Measurements from ENCODE around the gene RNF182.

- no peak for TF ChIP-seq ZNF207 (IDR thresholded peaks at IDR 0.05; ENCODE audit: borderline replicate concordance)
- TF ChIP-seq CTCF (IDR thresholded peaks at IDR 0.05 in 2 of 3, conservative IDR thresholded peaks at IDR 0.05 in 1 of 3; ENCODE audit: control insufficient read depth in 2 of 3, extremely low read depth in 1 of 3, insufficient read depth in 1 of 3, low read depth in 3 of 3, low read length in 3 of 3) = no peak
- TF ChIP-seq POLR2A (IDR thresholded peaks at IDR 0.05; ENCODE audit: low read depth, low read length) = no peak
Observed at GRCh38 chr6:13907001-13907350, 17.8 kb upstream of the RNF182 start.
